ENCODE data around the gene PSORS1C1.
"Not testable (repeated sequence)": the region's sequence is repeated elsewhere in the genome, so short reads cannot be mapped to it uniquely, and the experiment has no call there.

Gene PSORS1C1

DNA sequence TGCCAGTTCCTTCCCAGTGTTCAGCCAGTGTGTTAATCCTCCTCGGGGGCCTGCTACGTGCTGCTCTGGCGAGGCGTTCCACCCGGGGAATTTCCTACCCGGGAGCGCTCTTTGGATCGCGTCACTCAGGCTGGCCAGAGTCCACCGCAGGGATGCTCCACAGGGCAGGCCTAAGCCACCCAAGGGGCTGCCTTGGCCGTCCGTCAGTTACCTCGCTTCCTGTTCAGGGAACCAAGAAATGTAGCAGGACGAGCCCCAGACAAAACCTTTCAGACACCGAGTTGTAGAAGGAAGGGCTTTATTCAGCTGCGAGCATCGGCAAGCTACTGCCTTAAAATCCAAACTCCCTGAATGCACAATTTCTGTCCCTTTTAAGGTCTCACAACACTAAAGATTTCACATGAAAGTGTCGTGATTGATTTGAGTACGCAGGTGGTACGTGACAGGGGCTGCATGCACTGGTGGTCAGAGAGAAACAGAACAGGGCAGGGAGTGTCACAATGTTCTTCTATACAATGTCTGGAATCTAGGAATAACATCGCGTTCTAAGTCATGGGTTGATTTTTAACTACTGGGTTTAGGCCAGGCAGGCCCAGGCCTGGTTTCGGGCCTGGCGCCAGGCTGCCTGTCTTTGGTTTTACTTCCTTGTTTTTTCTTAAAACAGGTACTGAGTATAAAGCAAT is 71.6 kb downstream of the PSORS1C1 start:
- DNase-seq (ENCODE audit: low read depth in 2 of 2), result peak; percentile 24 to 81
- TF ChIP-seq, protein P1, sequence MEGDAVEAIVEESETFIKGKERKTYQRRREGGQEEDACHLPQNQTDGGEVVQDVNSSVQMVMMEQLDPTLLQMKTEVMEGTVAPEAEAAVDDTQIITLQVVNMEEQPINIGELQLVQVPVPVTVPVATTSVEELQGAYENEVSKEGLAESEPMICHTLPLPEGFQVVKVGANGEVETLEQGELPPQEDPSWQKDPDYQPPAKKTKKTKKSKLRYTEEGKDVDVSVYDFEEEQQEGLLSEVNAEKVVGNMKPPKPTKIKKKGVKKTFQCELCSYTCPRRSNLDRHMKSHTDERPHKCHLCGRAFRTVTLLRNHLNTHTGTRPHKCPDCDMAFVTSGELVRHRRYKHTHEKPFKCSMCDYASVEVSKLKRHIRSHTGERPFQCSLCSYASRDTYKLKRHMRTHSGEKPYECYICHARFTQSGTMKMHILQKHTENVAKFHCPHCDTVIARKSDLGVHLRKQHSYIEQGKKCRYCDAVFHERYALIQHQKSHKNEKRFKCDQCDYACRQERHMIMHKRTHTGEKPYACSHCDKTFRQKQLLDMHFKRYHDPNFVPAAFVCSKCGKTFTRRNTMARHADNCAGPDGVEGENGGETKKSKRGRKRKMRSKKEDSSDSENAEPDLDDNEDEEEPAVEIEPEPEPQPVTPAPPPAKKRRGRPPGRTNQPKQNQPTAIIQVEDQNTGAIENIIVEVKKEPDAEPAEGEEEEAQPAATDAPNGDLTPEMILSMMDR (IDR thresholded peaks at IDR 0.05; ENCODE audit: low read depth, low read length), result no peak
- peak overlapping the region in 1 of 2 donors; percentile 44 for H3K4me3 ChIP-seq (replicated peaks in 1 of 2; ENCODE audit: low read depth in 2 of 2, low read length in 2 of 2)

DNA sequence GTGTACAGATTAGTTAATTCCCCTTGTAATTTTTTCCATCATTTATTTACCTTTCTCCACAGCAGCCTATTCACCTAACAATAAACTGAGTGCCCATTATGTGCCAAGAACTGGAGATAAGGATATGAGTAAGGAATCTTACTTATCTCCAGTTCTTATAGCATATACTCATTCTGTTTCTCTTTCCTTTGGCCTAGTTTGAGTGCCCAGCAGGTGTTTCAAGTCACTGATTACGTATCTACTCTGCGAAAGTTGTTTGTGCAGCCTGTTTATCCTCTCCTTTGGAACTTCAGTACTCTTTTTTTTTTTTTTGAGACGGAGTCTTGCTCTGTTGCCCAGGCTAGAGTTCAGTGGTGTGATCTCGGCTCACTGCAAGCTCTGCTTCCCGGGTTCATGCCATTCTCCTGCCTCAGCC is 73.2 kb downstream of the PSORS1C1 start:
- no peak overlapping the region for H3K4me3 ChIP-seq (replicated peaks in 1 of 2; ENCODE audit: low read depth in 2 of 2, low read length in 2 of 2)
- DNase-seq (ENCODE audit: low read depth in 2 of 2), result peak in 1 of 2 donors; percentile 7
- TF ChIP-seq, protein P1 (IDR thresholded peaks at IDR 0.05; ENCODE audit: low read depth, low read length), result no peak

DNA sequence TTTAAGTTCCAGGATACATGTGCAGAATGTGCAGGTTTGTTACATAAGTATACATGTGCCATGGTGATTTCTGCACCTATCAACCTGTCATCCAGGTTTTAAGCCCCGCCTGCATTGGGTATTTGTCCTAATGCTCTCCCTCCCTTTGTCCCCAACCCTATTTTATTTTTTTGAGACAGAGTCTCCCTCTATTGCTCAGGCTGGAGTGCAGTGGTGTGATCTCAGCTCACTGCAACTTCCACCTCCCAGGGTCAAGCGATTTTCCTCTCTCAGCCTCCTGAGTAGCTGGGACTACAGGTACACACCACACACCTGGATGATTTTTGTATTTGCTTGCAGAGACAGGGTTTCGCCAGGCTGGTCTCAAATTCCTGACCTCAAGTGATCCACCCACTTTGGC is 74.6 kb downstream of the PSORS1C1 start:
- not testable (repeated sequence) for H3K4me3 ChIP-seq (replicated peaks in 1 of 2; ENCODE audit: low read depth in 2 of 2, low read length in 2 of 2); DNase-seq (ENCODE audit: low read depth in 2 of 2)

All from cardiac fibroblast (primary cell).